Measurements from ENCODE around the gene GRID1.

DNA sequence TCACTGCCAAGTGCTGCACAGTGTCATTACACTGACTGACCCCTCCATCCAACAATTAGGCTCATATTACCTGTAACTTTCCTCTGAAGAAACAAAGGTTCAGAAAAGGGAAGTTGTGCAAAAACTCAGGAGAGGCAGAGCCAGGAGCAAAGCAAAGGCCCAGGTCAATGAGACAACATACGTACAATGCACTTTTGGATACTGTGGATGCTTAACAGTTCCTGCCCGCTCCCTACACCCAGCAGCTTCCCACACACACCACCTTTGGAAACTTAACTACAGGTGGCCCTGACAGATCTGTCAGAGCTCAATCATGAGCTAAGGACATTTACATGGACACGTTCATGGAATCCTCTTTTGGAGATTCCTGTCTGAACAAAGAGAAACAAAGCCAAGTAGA, 515.9 kb downstream of the GRID1 start:
- TF ChIP-seq, protein P1, sequence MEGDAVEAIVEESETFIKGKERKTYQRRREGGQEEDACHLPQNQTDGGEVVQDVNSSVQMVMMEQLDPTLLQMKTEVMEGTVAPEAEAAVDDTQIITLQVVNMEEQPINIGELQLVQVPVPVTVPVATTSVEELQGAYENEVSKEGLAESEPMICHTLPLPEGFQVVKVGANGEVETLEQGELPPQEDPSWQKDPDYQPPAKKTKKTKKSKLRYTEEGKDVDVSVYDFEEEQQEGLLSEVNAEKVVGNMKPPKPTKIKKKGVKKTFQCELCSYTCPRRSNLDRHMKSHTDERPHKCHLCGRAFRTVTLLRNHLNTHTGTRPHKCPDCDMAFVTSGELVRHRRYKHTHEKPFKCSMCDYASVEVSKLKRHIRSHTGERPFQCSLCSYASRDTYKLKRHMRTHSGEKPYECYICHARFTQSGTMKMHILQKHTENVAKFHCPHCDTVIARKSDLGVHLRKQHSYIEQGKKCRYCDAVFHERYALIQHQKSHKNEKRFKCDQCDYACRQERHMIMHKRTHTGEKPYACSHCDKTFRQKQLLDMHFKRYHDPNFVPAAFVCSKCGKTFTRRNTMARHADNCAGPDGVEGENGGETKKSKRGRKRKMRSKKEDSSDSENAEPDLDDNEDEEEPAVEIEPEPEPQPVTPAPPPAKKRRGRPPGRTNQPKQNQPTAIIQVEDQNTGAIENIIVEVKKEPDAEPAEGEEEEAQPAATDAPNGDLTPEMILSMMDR (conservative IDR thresholded peaks at IDR 0.05; ENCODE audit: low read depth, low read length): no peak
- no peak for TF ChIP-seq EZH2 (IDR thresholded peaks at IDR 0.05; ENCODE audit: low read length, unreplicated experiment)

All from PC-3 (cell line).